ENCODE results near the gene HLA-DQA1.

Gene HLA-DQA1

DNA sequence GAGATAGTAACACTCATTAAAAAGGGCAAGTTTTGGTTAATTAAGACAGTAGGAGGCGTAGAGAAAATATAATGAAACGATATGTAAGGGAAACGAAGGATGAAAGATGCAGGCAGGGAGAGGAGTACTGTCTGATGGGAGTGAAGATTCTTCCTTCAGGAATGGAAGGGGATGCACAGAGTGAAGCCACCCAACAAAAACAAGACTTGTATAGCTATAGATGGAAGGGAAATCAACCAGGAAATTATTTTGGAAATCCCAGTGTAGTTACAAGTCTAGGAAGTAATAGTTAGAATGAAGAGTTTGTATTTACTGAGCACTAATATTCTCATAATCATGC lies 27.8 kb upstream of the HLA-DQA1 start:
- Histone ChIP-seq H3K9me3 (no peaks in the 10 kb centered on the region), H3K4me3 (ENCODE audit: low read depth, low read length) (no peak overlapping the region), H3K27me3 (peaks cover 5% of the 10 kb centered on the region; the same call in 1 of the 2 replicates), H3K4me1 (no peaks in the 10 kb centered on the region), H3K36me3 (no peaks in the 10 kb centered on the region)
- DNase-seq: no peak
- TF ChIP-seq, protein P1, sequence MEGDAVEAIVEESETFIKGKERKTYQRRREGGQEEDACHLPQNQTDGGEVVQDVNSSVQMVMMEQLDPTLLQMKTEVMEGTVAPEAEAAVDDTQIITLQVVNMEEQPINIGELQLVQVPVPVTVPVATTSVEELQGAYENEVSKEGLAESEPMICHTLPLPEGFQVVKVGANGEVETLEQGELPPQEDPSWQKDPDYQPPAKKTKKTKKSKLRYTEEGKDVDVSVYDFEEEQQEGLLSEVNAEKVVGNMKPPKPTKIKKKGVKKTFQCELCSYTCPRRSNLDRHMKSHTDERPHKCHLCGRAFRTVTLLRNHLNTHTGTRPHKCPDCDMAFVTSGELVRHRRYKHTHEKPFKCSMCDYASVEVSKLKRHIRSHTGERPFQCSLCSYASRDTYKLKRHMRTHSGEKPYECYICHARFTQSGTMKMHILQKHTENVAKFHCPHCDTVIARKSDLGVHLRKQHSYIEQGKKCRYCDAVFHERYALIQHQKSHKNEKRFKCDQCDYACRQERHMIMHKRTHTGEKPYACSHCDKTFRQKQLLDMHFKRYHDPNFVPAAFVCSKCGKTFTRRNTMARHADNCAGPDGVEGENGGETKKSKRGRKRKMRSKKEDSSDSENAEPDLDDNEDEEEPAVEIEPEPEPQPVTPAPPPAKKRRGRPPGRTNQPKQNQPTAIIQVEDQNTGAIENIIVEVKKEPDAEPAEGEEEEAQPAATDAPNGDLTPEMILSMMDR (IDR thresholded peaks at IDR 0.05; ENCODE audit: low read depth, low read length): no peak

DNA sequence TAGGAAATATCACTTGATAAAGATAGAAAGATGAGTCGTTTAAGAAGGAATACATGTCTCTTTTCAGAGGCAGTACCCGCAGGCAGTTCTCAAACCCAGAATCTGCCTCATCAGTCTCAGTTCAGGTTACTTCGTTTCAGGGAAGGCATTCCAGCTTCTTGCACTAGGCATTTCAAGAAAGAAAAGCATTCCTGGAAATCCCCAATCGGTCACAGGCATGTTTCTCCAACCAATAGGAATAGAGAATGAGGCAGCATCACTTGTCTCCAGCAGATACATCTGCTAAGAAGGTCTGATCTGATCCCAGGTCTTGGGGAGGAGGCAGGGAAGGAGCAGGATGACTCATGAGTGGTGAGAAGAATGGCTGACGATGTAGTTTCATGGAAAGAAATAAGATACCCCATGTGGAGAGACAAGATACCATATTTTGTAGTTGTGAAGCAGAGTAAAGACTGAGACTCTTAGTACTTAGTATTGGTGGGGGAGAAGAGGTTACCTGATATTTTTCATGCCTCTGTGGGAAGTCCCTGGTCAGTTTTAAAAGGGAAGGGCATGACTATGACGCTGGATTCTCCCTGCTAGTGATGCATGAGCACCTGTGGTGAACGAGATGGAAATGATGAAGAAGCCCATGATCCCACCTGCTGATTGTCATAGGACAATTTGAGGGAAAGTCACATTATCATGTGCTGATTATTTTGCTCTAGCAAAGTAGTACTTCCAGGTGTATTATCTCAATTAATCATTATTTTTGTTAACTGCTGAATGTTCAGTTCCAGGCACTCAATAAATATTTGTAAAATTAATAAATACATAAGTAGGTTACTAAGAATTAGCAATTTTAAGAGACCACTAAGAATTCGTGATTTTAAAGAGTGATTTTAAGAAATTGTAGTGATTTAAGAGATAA lies 27.2 kb upstream of the HLA-DQA1 start:
- Histone ChIP-seq H3K27me3 (peaks cover 5% of the 10 kb centered on the region; the same call in 1 of the 2 replicates), H3K4me1 (no peaks in the 10 kb centered on the region), H3K36me3 (no peaks in the 10 kb centered on the region), H3K4me3 (ENCODE audit: low read depth, low read length) (no peak overlapping the region), H3K9me3 (no peaks in the 10 kb centered on the region)
- peak; percentile 34 for DNase-seq
- TF ChIP-seq, protein P1 (IDR thresholded peaks at IDR 0.05; ENCODE audit: low read depth, low read length): no peak

DNA sequence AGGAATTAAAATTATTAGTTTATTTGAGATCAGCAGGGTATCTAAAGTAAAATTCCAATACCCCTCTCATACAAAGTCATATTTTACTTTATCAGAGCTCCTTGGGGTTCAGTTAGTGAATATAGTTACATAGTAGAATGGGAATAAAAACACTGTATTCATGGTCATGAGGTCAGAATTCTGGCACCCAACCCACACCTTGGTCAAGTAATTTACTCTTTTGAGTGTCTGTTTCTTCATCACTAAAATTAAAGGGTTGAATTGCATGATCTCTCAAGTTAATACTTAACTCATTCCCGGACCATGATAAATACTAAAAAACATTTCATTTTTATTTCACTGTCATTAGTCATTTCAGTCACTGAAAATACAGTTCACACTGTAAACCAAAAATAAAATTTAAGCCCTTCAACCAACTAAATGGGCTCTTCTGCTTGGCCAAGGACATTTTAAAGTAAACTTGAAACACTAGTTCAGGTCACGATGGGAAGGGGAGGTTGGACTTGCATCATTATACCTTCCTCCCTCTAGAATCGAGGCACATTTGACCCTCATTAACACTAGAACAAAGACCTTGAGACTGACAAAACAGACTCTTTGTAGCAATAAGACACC lies 26.4 kb upstream of the HLA-DQA1 start:
- Histone ChIP-seq H3K27me3 (peaks cover 5% of the 10 kb centered on the region; the same call in 1 of the 2 replicates), H3K9me3 (no peaks in the 10 kb centered on the region), H3K36me3 (no peaks in the 10 kb centered on the region), H3K4me3 (ENCODE audit: low read depth, low read length) (no peak overlapping the region), H3K4me1 (no peaks in the 10 kb centered on the region)
- TF ChIP-seq, protein P1 (IDR thresholded peaks at IDR 0.05; ENCODE audit: low read depth, low read length): no peak
- DNase-seq: no peak

DNA sequence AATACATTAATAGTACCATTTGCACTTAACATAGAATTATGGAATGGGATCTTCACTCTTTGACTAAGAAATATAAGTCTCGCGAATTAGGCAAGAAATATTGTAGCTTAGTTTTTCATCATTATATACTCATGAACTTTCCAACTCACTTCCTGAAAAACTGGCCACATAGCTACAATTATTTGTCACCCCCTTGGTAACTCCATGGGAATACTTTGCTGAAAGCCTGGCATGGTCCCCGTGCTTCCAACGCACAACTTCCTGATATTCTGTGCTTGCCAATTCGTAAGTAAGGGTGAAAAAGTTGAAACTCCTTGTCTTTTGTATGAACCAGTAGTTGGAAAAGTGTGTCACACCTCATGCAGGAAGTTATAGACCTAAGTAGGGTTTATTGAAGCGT lies 23.7 kb upstream of the HLA-DQA1 start:
- Histone ChIP-seq H3K9me3 (no peaks in the 10 kb centered on the region), H3K4me1 (no peaks in the 10 kb centered on the region), H3K36me3 (no peaks in the 10 kb centered on the region), H3K4me3 (ENCODE audit: low read depth, low read length) (no peak overlapping the region), H3K27me3 (no peaks in the 10 kb centered on the region; the same call in 1 of the 2 replicates)
- no peak for DNase-seq
- TF ChIP-seq, protein P1 (IDR thresholded peaks at IDR 0.05; ENCODE audit: low read depth, low read length): no peak

DNA sequence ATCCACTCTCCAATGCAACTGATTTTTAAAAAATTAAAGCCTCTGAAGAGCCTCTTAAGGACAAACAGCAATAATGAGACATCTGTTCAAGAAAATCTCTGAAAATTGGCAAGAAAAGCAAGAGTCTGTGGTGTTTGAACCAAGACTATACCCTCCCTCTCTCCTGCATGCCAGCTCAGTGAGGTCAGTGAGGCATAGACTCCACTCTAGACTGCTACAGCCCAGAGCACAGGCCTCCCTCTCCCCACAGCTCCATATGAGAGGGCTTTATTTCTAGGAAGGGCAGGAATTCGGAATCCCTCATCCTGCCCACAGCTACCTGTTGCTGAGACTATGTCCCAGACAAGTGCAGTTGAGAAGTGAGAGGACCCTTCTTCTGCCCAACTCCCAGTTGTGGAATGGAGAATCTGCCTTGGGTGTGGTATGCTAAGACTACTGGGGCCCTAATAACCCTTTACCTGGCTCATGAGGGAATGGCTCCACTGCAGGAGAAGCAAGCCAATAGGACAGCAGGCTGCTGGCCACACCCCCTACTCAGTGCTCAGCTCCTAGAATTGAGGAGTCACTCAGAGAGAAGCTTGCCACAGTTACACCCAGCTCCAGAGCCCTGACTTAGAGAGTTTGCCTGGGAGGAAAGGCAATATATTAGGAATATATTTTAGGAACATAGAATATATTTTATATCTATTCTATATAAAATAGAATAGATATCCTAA lies 22.7 kb upstream of the HLA-DQA1 start:
- H3K36me3 ChIP-seq: no peaks in the 10 kb centered on the region
- H3K4me1 ChIP-seq: no peaks in the 10 kb centered on the region
- H3K9me3 ChIP-seq: no peaks in the 10 kb centered on the region
- no peaks in the 10 kb centered on the region; the same call in 1 of the 2 replicates for H3K27me3 ChIP-seq
- H3K4me3 ChIP-seq (ENCODE audit: low read depth, low read length): no peak overlapping the region
- no peak for DNase-seq
- TF ChIP-seq, protein P1 (IDR thresholded peaks at IDR 0.05; ENCODE audit: low read depth, low read length): no peak

Measured in BE2C (cell line).